Transverse colon (tissue), 4 donors: Measurements from ENCODE around the gene PCNX1.

ENCODE experiments used
- POLR2AphosphoS5 ChIP-seq, 3 donors: sonication (generic); formaldehyde crosslinking; IDR thresholded peaks; one replicate each; pipeline ENCODE4 v1.6.1; 2016; ENCODE audit warnings: antibody characterized with exemption in 3 of 3
- TF ChIP-seq, protein P1 (sequence below), 5 experiments: fragments of 200-600 bp in 3 of 5; fragments of 450-650 bp in 2 of 5; sonication (generic) in 3 of 5; IDR thresholded peaks; 1 replicate in 2 of 5; 2 replicates in 3 of 5; pipeline ENCODE4 v1.5.1; 2016 to 2017; ENCODE audit warnings: antibody characterized with exemption in 5 of 5, inconsistent platforms in 3 of 5, mild to moderate bottlenecking in 2 of 5, moderate library complexity in 1 of 5

DNA sequence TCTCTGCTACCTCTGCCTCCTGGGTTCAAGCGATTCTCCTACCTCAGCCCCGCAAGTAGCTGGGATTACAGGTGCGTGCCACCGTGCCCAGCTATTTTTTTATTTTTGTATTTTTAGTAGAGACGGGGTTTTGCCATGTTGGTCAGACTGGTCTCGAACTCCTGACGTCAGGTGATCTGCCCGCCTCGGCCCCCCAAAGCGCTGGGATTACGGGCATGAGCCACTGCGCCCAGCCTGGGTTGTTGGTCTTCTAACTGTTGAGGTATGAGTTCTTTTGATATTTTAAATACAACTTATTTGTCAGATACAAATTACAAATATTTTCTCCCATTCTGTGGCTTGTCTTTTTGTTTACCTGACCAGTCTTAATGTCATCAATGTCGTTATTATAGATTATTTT lies 95.9 kb downstream of the PCNX1 start:
- no peak for TF ChIP-seq POLR2AphosphoS5 (IDR thresholded peaks at IDR 0.05)
- TF ChIP-seq, protein P1, sequence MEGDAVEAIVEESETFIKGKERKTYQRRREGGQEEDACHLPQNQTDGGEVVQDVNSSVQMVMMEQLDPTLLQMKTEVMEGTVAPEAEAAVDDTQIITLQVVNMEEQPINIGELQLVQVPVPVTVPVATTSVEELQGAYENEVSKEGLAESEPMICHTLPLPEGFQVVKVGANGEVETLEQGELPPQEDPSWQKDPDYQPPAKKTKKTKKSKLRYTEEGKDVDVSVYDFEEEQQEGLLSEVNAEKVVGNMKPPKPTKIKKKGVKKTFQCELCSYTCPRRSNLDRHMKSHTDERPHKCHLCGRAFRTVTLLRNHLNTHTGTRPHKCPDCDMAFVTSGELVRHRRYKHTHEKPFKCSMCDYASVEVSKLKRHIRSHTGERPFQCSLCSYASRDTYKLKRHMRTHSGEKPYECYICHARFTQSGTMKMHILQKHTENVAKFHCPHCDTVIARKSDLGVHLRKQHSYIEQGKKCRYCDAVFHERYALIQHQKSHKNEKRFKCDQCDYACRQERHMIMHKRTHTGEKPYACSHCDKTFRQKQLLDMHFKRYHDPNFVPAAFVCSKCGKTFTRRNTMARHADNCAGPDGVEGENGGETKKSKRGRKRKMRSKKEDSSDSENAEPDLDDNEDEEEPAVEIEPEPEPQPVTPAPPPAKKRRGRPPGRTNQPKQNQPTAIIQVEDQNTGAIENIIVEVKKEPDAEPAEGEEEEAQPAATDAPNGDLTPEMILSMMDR (IDR thresholded peaks at IDR 0.05): no peak
